Measurements from ENCODE around the gene PSG1. TPM values are rescaled to one million over a fixed set of nuclear protein-coding genes. Genes with fewer than 3 reads are reported as not detected.
"Not testable (repeated sequence)": the region's sequence is repeated elsewhere in the genome, so short reads cannot be mapped to it uniquely, and the experiment has no call there.

Gene PSG1
- total and polyA plus RNA-seq, 2 experiments from 2014 or later, result not detected

DNA sequence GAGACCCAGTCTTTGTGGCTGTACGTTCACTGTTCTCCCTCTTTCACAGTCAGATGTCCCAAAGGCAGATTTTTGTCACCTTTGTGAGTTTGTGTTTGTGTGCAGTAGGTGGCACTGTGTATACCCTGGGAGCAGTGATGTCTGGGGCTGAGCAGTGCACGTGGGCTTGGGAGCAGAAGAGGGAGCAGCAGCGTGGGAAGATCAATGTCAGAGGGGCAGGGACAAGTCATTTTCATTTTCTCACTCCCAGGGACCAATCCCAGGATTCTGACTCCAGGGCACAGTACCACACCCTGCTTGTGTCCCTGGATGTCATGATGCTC, 40.2 kb upstream of the PSG1 start (continued):
- TF ChIP-seq, protein P1, sequence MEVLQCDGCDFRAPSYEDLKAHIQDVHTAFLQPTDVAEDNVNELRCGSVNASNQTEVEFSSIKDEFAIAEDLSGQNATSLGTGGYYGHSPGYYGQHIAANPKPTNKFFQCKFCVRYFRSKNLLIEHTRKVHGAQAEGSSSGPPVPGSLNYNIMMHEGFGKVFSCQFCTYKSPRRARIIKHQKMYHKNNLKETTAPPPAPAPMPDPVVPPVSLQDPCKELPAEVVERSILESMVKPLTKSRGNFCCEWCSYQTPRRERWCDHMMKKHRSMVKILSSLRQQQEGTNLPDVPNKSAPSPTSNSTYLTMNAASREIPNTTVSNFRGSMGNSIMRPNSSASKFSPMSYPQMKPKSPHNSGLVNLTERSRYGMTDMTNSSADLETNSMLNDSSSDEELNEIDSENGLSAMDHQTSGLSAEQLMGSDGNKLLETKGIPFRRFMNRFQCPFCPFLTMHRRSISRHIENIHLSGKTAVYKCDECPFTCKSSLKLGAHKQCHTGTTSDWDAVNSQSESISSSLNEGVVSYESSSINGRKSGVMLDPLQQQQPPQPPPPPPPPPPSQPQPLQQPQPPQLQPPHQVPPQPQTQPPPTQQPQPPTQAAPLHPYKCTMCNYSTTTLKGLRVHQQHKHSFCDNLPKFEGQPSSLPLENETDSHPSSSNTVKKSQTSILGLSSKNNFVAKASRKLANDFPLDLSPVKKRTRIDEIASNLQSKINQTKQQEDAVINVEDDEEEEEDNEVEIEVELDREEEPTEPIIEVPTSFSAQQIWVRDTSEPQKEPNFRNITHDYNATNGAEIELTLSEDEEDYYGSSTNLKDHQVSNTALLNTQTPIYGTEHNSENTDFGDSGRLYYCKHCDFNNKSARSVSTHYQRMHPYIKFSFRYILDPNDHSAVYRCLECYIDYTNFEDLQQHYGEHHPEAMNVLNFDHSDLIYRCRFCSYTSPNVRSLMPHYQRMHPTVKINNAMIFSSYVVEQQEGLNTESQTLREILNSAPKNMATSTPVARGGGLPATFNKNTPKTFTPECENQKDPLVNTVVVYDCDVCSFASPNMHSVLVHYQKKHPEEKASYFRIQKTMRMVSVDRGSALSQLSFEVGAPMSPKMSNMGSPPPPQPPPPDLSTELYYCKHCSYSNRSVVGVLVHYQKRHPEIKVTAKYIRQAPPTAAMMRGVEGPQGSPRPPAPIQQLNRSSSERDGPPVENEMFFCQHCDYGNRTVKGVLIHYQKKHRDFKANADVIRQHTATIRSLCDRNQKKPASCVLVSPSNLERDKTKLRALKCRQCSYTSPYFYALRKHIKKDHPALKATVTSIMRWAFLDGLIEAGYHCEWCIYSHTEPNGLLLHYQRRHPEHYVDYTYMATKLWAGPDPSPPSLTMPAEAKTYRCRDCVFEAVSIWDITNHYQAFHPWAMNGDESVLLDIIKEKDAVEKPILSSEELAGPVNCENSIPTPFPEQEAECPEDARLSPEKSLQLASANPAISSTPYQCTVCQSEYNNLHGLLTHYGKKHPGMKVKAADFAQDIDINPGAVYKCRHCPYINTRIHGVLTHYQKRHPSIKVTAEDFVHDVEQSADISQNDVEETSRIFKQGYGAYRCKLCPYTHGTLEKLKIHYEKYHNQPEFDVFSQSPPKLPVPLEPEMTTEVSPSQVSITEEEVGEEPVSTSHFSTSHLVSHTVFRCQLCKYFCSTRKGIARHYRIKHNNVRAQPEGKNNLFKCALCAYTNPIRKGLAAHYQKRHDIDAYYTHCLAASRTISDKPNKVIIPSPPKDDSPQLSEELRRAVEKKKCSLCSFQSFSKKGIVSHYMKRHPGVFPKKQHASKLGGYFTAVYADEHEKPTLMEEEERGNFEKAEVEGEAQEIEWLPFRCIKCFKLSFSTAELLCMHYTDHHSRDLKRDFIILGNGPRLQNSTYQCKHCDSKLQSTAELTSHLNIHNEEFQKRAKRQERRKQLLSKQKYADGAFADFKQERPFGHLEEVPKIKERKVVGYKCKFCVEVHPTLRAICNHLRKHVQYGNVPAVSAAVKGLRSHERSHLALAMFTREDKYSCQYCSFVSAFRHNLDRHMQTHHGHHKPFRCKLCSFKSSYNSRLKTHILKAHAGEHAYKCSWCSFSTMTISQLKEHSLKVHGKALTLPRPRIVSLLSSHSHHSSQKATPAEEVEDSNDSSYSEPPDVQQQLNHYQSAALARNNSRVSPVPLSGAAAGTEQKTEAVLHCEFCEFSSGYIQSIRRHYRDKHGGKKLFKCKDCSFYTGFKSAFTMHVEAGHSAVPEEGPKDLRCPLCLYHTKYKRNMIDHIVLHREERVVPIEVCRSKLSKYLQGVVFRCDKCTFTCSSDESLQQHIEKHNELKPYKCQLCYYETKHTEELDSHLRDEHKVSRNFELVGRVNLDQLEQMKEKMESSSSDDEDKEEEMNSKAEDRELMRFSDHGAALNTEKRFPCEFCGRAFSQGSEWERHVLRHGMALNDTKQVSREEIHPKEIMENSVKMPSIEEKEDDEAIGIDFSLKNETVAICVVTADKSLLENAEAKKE (CRISPR knock-in tag; IDR thresholded peaks at IDR 0.05), result no peak
- TF ChIP-seq STAT1 (IDR thresholded peaks at IDR 0.05; ENCODE audit: unreplicated experiment), result no peak
- TF ChIP-seq, protein P2, sequence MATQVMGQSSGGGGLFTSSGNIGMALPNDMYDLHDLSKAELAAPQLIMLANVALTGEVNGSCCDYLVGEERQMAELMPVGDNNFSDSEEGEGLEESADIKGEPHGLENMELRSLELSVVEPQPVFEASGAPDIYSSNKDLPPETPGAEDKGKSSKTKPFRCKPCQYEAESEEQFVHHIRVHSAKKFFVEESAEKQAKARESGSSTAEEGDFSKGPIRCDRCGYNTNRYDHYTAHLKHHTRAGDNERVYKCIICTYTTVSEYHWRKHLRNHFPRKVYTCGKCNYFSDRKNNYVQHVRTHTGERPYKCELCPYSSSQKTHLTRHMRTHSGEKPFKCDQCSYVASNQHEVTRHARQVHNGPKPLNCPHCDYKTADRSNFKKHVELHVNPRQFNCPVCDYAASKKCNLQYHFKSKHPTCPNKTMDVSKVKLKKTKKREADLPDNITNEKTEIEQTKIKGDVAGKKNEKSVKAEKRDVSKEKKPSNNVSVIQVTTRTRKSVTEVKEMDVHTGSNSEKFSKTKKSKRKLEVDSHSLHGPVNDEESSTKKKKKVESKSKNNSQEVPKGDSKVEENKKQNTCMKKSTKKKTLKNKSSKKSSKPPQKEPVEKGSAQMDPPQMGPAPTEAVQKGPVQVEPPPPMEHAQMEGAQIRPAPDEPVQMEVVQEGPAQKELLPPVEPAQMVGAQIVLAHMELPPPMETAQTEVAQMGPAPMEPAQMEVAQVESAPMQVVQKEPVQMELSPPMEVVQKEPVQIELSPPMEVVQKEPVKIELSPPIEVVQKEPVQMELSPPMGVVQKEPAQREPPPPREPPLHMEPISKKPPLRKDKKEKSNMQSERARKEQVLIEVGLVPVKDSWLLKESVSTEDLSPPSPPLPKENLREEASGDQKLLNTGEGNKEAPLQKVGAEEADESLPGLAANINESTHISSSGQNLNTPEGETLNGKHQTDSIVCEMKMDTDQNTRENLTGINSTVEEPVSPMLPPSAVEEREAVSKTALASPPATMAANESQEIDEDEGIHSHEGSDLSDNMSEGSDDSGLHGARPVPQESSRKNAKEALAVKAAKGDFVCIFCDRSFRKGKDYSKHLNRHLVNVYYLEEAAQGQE (IDR thresholded peaks at IDR 0.05; ENCODE audit: unreplicated experiment), result no peak

DNA sequence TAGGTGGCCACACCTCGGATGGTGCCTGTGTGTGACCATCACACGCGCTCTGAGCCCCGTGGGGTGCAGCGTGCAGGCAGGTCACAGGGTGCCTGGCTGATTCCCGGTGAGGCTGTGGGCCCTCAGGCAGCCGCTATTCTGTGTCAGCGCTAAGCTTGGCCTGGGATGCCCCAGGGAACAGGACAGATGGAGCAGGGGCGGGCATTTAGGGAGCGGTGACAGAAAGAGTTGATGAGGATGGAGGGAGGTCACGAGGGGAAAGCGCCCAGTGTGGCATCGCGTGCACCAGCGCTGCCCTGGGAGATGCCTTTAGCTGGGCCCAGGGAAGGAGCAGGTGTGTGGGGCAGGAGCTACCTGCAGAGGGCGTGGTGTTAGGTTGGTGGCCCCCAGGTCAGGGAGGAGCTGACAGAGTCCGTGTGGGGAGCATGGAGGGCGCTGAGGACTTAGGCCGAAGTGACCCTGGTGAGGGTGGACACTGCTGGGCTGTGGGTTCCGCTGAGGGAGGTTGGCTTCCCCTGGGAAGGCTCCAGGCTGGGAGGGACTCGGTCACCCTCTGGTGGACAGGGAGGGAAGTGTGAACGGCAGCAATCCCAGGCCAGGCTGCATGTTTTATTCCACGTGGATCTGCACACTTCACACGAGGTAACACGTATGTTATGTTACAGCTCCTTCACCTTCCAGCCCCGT, 39.7 kb upstream of the PSG1 start:
- H4K20me1 ChIP-seq (replicated peaks; ENCODE audit: insufficient read depth); H3K27me3 Mint-ChIP-seq (ENCODE audit: insufficient read depth, low read depth, poor library complexity); H3K9me2 ChIP-seq (ENCODE audit: insufficient read depth); H3K4me1 Mint-ChIP-seq; H3K27ac ChIP-seq (ENCODE audit: low read depth); H3K27ac Mint-ChIP-seq; H3K27me3 ChIP-seq (ENCODE audit: insufficient read depth); H3K36me3 ChIP-seq (ENCODE audit: insufficient read depth); H3K4me3 Mint-ChIP-seq; H3K79me2 ChIP-seq (replicated peaks; ENCODE audit: insufficient read depth); H2AFZ ChIP-seq; H3K4me2 ChIP-seq; H3K4me3 ChIP-seq; H3F3A ChIP-seq (replicated peaks; ENCODE audit: low read depth); H3K36me3 Mint-ChIP-seq (ENCODE audit: low read depth); H3K4me1 ChIP-seq (ENCODE audit: insufficient read depth); ATAC-seq: not testable (repeated sequence)
- TF ChIP-seq, protein P3, sequence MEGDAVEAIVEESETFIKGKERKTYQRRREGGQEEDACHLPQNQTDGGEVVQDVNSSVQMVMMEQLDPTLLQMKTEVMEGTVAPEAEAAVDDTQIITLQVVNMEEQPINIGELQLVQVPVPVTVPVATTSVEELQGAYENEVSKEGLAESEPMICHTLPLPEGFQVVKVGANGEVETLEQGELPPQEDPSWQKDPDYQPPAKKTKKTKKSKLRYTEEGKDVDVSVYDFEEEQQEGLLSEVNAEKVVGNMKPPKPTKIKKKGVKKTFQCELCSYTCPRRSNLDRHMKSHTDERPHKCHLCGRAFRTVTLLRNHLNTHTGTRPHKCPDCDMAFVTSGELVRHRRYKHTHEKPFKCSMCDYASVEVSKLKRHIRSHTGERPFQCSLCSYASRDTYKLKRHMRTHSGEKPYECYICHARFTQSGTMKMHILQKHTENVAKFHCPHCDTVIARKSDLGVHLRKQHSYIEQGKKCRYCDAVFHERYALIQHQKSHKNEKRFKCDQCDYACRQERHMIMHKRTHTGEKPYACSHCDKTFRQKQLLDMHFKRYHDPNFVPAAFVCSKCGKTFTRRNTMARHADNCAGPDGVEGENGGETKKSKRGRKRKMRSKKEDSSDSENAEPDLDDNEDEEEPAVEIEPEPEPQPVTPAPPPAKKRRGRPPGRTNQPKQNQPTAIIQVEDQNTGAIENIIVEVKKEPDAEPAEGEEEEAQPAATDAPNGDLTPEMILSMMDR (conservative IDR thresholded peaks at IDR 0.05; ENCODE audit: low read depth in 2 of 2), result peak; percentile 52 to 70
- H3K9me3 Mint-ChIP-seq, result peaks cover 94% of the 10 kb centered on the region
- DNase-seq (ENCODE audit: low spot score), result peak; percentile 51

DNA sequence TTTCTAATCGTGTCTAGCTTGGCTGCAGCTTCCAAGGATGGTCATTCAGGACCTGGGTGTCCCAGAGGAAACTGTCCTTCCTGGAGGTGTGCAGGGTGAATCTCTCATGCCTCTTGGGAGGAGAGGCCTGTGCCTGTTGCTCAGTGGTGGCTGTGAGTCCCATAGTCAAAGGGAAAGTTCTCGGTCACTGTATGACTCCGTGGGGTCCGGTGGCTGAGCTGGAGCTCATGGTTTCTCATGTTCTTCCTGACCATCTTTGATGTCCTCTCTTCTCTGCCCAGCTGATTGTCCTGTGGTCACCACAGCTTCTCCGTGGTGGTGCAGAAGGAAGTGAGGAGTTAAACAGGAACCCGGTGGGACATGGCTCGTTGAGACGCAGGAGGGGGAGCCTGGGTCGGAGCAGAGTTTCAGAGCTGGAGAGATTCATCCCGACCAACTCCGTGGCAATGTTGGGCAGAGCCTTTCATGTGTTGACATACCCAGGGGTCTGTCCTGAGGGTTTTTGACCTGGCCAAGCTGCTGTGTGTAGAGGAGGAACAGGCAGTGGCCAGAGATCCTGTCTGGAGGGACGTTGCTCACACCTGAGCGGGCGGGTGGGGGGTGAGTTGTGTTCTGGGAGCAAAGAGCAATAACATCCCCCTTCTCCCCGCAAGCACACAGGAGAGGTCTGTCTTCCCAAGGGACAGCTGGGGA, 39.0 kb upstream of the PSG1 start:
- H3K9me3 Mint-ChIP-seq, result peaks cover 95% of the 10 kb centered on the region
- H3K36me3 Mint-ChIP-seq (ENCODE audit: low read depth); H3F3A ChIP-seq (replicated peaks; ENCODE audit: low read depth); H3K9me2 ChIP-seq (ENCODE audit: insufficient read depth); H3K4me3 Mint-ChIP-seq; H3K27me3 ChIP-seq (ENCODE audit: insufficient read depth); H4K20me1 ChIP-seq (replicated peaks; ENCODE audit: insufficient read depth); ATAC-seq; H3K27ac ChIP-seq (ENCODE audit: low read depth); H3K27me3 Mint-ChIP-seq (ENCODE audit: insufficient read depth, low read depth, poor library complexity); DNase-seq (ENCODE audit: low spot score); H3K4me1 ChIP-seq (ENCODE audit: insufficient read depth); H3K79me2 ChIP-seq (replicated peaks; ENCODE audit: insufficient read depth); H3K4me1 Mint-ChIP-seq; H2AFZ ChIP-seq; H3K27ac Mint-ChIP-seq; H3K4me2 ChIP-seq; H3K4me3 ChIP-seq; H3K36me3 ChIP-seq (ENCODE audit: insufficient read depth): not testable (repeated sequence)
